NT2/D1 (cell line): ENCODE results near the gene PELI2.

Experiments used
- DNase-seq: peaks from one replicate; pipeline ENCODE4 v3.0.0-alpha.2; 2011; ENCODE audit warnings: low read depth, low spot score
- H3K27me3 ChIP-seq: 2 replicates; pipeline ENCODE4 v1.6.0; 2011; ENCODE audit warnings: mild to moderate bottlenecking; ENCODE audit not compliant: insufficient read length, insufficient read depth
- H3K36me3 ChIP-seq: 2 replicates; pipeline ENCODE4 v1.6.1; 2011; ENCODE audit warnings: mild to moderate bottlenecking, low read length, mixed read lengths; ENCODE audit not compliant: insufficient read depth, insufficient read length
- H3K4me1 ChIP-seq: 2 replicates; pipeline ENCODE4 v1.5.1; 2011; ENCODE audit not compliant: insufficient read depth, insufficient read length
- H3K4me3 ChIP-seq: 2 replicates; pipeline ENCODE4 v1.5.1; 2011; ENCODE audit warnings: low read depth; ENCODE audit not compliant: insufficient read length
- H3K9ac ChIP-seq: 2 replicates; pipeline ENCODE4 v1.6.0; 2011; ENCODE audit warnings: low read depth; ENCODE audit not compliant: insufficient read length
- H3K9me3 ChIP-seq: 2 replicates; pipeline ENCODE4 v1.5.1; 2011; ENCODE audit warnings: mild to moderate bottlenecking, low read length; ENCODE audit not compliant: insufficient read depth
- SUZ12 ChIP-seq: IDR thresholded peaks from 2 replicates; pipeline ENCODE4 v1.6.1; 2011; ENCODE audit not compliant: insufficient read length, insufficient read depth; ENCODE audit errors: extremely low read depth
- YY1 ChIP-seq: IDR thresholded peaks from 2 replicates; pipeline ENCODE4 v1.6.1; 2011; ENCODE audit not compliant: insufficient read length, insufficient read depth
- ZNF274 ChIP-seq: IDR thresholded peaks from 2 replicates; pipeline ENCODE4 v1.6.1; 2011; ENCODE audit warnings: mild to moderate bottlenecking, low read depth, low read length

PELI2 gene

DNA sequence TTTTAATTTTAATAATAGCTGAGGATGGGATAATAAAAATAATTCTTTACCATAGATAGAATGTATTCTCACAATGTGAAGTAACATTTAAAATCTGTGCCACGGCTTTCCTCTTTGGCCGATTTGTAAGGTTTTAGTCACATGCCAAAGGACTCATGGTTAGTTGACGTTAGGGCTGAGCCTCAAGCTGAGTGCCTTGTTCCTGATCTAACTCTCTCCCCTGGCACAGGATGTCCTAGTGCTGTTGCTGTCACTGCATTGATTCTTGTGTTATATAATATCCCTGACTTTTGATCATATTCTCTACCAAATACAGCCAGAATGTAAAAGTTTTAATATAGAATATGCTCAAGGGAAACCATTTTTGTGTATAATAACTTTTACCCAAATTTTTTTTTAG lies 144.3 kb downstream of the PELI2 start:
- Histone ChIP-seq H3K36me3 (no peaks in the 10 kb centered on the region), H3K9ac (no peak overlapping the region), H3K4me3 (no peak overlapping the region), H3K27me3 (no peaks in the 10 kb centered on the region), H3K4me1 (no peaks in the 10 kb centered on the region), H3K9me3 (no peaks in the 10 kb centered on the region)
- no peak for DNase-seq
- no peak for TF ChIP-seq SUZ12
- TF ChIP-seq YY1: no peak
- TF ChIP-seq ZNF274: no peak

DNA sequence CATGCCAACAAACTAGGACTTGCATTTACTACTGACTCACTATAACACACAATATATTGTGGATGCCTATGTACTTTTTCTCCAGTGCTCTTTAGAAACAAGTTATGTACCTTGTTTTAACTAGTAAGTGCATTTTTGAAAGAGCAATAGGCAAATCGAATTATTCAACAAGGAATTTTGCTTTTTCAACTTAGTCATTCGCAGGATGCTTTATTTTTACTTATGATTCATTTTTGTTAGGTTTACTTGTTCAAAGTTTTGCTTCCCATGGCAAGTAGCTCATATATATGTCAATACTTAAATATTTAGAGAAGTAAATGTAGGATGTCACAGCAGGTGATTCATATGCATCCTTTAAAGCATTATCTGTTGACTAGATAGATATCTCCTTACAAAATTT lies 149.8 kb downstream of the PELI2 start:
- Histone ChIP-seq H3K27me3 (no peaks in the 10 kb centered on the region), H3K4me1 (no peaks in the 10 kb centered on the region), H3K36me3 (no peaks in the 10 kb centered on the region), H3K4me3 (no peak overlapping the region), H3K9me3 (no peaks in the 10 kb centered on the region), H3K9ac (no peak overlapping the region)
- TF ChIP-seq SUZ12 (no peak), ZNF274 (no peak), YY1 (no peak)
- DNase-seq: no peak

DNA sequence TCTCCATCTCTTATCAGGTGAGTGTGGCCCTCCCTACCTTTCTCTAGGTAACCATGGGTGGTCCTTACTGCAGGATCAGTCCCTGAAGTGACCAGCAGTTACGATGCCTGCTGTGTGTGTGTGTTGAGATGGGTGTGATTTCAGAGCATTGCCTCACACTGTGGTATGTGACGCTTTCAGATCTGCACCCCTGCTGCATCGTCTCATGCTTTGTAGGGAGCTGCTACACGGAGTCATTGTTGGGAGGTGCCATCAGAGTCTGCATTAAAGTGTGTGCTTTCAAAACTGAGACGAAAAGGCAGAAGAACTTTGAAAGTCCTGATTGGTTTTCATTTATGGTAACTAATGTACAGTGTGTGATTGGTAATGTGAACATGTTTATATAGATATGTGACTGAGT lies 150.5 kb downstream of the PELI2 start:
- no peaks in the 10 kb centered on the region for H3K9me3 ChIP-seq
- H3K9ac ChIP-seq: no peak overlapping the region
- H3K4me1 ChIP-seq: no peaks in the 10 kb centered on the region
- no peak overlapping the region for H3K4me3 ChIP-seq
- DNase-seq: no peak
- no peak for TF ChIP-seq SUZ12
- no peak for TF ChIP-seq ZNF274
- no peak for TF ChIP-seq YY1
- no peaks in the 10 kb centered on the region for H3K27me3 ChIP-seq
- no peaks in the 10 kb centered on the region for H3K36me3 ChIP-seq

DNA sequence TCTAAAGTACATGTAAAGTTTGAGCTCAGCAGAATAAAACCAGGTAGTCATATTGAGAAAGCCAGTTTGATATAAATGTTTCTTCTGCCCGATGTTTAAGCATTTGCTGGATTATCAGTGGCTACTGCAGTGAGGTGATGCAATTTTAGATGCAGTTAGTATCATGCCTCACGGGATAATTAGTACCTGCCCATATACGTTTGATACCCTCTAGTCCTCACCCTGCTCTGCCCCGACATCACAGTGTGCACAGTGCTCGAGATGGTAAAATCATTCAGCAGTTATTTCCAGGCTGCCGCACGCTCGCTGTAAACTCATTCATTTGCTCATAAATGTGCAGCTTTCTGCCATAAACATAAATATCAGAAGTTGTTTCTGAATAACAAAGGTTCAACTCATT lies 152.7 kb downstream of the PELI2 start:
- Histone ChIP-seq H3K36me3 (no peaks in the 10 kb centered on the region), H3K9me3 (peaks cover 5% of the 10 kb centered on the region; the same call in 1 of the 2 replicates), H3K4me3 (no peak overlapping the region), H3K9ac (no peak overlapping the region), H3K4me1 (no peaks in the 10 kb centered on the region), H3K27me3 (no peaks in the 10 kb centered on the region)
- DNase-seq: no peak
- no peak for TF ChIP-seq ZNF274
- TF ChIP-seq YY1: no peak
- no peak for TF ChIP-seq SUZ12

DNA sequence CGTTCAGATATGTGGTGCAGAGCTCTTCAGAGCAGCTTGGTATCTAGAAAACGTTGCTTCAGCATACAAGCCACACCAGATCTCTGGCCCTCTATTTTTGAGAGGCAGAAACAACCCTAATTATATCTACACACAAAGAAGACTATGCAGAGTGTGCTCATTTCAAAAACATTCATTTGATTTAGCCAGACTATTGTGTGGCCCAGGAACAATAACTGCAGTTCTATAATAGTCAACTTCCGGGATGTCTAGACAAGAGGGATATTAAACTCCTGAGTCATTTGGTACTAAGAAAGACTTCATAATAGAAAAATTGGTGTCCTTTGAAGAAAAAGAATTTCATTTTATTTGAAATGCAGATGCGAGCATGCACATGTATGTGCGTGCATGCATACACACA lies 153.8 kb downstream of the PELI2 start:
- peaks cover 5% of the 10 kb centered on the region; the same call in 1 of the 2 replicates for H3K9me3 ChIP-seq

DNA sequence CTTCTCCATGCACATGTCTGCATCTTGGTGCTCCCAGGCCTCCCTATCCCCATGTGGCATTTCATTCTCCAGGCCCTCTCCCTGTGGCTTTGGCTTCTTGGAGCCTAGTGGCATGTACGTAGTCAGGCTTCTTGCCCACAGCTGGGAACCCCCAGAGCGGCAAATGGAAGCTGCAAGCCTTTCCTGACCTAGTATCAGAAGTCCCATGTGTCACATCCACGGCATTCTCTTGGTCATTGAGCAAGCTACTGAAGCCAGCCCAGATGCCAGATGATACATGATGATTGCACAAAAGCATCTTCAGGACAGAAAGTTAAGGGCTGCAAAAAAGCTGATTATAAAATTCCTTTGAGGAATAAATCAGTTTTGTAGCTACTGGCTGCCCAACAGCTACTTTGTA lies 154.9 kb downstream of the PELI2 start:
- Histone ChIP-seq H3K36me3 (no peaks in the 10 kb centered on the region), H3K4me1 (no peaks in the 10 kb centered on the region), H3K9me3 (peaks cover 5% of the 10 kb centered on the region; the same call in 1 of the 2 replicates), H3K4me3 (no peak overlapping the region), H3K27me3 (no peaks in the 10 kb centered on the region), H3K9ac (no peak overlapping the region)
- TF ChIP-seq YY1 (no peak), ZNF274 (no peak), SUZ12 (no peak)
- no peak for DNase-seq

More for the DNA sequence above, 153.8 kb downstream of the PELI2 start:
- Histone ChIP-seq H3K4me3 (no peak overlapping the region), H3K27me3 (no peaks in the 10 kb centered on the region), H3K36me3 (no peaks in the 10 kb centered on the region), H3K9ac (no peak overlapping the region), H3K4me1 (no peaks in the 10 kb centered on the region)
- DNase-seq: no peak
- no peak for TF ChIP-seq ZNF274
- TF ChIP-seq YY1: no peak
- no peak for TF ChIP-seq SUZ12

DNA sequence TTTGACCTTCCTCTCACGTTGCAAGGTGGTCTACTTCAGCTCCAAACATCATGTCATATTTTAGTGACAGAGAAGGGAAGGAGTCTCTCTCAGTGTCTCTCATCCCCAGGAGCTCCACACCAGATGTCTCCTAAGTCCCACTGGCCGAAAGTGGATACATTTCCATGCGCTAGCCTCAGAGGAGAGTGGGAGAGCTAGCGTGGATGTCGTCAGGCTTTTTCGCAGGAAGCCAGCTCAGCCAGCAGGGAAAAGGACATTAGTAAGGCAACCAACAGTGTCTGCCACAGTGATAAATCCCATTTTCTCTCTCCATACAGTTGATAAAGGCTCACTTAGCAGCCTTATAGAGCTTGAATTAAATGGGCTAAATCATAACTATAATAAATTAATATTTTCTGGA lies 155.7 kb downstream of the PELI2 start:
- Histone ChIP-seq H3K36me3 (no peaks in the 10 kb centered on the region), H3K9ac (no peak overlapping the region), H3K9me3 (peaks cover 5% of the 10 kb centered on the region; the same call in 1 of the 2 replicates), H3K4me3 (no peak overlapping the region), H3K27me3 (no peaks in the 10 kb centered on the region), H3K4me1 (no peaks in the 10 kb centered on the region)
- no peak for TF ChIP-seq YY1
- TF ChIP-seq ZNF274: no peak
- no peak for TF ChIP-seq SUZ12
- no peak for DNase-seq

DNA sequence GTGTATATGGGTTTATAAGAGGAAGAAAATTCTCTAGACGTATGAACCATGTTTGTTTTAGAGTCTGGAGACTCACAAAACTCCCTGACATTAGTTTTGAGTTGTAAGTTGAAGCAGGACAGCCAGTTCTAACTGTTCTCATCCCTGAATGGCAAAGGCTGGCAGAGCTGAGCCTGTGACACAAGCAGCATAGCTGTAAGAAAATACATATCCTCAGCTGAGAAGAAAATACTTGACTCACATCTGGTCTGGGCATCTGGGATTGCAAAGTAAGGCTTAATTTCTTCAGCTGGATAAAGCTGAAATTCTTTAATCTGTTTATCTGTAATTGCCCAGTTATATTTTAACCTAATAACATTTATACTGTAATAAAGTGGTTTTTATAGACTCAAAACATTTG lies 156.3 kb downstream of the PELI2 start:
- no peaks in the 10 kb centered on the region for H3K36me3 ChIP-seq
- no peak for DNase-seq
- H3K9me3 ChIP-seq: peaks cover 5% of the 10 kb centered on the region; the same call in 1 of the 2 replicates
- TF ChIP-seq ZNF274: no peak
- H3K27me3 ChIP-seq: no peaks in the 10 kb centered on the region
- H3K9ac ChIP-seq: no peak overlapping the region
- no peak overlapping the region for H3K4me3 ChIP-seq
- H3K4me1 ChIP-seq: no peaks in the 10 kb centered on the region
